Measurements from ENCODE around the gene PREP.
"Not testable (repeated sequence)": the region's sequence is repeated elsewhere in the genome, so short reads cannot be mapped to it uniquely, and the experiment has no call there.

Gene PREP

DNA sequence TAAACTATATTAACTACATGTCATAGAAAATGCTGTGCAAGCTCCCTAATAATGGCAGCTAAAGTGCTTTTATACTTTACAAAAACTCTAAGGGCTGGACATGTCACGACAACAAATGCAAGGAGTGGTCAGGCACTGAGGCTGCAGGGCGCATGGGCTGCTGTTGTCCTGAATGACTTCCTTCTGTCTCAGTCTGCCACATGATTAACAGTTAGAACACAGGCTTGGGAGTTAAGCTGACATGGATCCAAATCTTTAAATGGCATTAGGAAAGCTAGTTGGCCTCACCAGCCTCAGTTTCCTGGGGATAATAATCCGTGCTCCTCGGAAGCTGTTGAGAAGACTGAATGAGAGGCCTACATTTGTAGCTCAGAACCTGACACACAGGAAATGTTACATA lies 57.4 kb downstream of the PREP start:
- no peak for DNase-seq (ENCODE audit: low spot score)

DNA sequence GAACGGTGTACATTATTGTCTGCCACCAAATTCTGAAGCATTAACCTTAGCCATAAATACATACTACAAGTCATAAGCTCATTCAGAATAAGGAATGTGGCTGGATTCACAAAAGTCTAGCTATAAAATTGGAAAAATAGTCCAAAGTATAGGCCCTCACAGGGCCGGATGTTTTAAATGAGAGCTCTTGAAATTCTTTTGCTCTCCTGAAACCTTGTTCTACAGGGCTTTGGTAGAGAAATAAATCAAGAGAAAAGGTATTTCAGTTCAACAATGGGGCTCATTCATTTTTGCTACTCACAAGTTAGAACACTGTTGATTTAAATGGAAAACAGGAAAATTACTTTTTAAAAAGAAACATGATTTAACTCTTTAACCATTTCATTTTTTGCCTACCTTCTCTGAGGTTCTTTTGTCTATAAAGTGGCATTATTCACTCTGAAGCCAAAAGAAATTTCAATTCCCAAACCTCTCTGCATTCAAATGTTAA lies 58.0 kb downstream of the PREP start:
- DNase-seq (ENCODE audit: low spot score): no peak

DNA sequence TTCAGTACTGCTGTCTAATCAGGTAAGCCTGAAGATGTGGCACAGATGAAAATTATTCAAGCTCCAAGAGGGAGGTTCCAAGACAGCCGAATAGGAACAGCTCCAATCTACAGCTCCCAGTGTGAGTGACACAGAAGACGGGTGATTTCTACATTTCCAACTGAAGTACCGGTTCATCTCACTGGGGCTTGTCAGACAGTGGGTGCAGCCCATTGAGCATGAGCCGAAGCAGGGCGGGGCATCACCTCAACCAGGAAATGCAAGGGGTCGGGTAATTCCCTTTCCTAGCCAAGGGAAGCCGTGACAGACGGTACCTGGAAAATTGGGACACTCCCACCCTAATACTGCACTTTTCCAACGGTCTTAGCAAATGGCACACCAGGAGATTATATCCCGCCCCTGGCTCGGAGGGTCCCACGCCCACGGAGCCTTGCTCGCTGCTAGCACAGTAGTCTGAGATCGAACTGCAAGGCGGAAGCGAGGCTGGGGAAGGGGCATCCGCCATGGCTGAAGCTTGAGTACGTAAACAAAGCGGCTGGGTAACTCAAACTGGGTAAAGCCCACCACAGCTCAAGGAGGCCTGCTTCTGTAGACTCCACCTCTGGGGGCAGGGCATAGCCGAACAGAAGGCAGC lies 64.4 kb downstream of the PREP start:
- DNase-seq (ENCODE audit: low spot score): not testable (repeated sequence)

DNA sequence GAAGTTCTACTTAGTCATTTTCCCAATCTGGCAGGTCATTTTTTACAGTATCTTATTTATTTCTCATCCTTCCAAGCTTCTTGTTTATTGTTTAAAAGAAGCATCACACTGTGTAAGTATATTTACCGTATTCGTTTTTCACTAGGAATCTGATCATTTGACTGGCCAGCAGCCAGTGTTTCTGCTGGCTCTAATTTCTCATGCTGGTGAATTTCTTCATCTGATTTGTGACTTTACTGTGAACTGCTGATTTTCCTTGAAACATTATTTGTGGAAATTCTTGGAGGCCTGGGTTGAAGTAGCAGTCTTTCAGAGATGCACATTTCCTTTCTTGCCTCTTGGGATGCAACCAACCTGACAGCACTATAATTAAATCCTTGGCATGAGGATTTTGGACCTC lies 65.9 kb downstream of the PREP start:
- no peak for DNase-seq (ENCODE audit: low spot score)

GRCh38 chr6:105332576-105332975 lies 70.3 kb downstream of the PREP start:
- no peak for DNase-seq (ENCODE audit: low spot score)

- no peak for DNase-seq (ENCODE audit: low spot score)
Observed at GRCh38 chr6:105331927-105332326, 71.0 kb downstream of the PREP start.

- no peak for DNase-seq (ENCODE audit: low spot score)
Observed at GRCh38 chr6:105330913-105331312, 72.0 kb downstream of the PREP start.

GRCh38 chr6:105330364-105330763 lies 72.5 kb downstream of the PREP start:
- DNase-seq (ENCODE audit: low spot score): no peak

GRCh38 chr6:105326833-105327770 lies 75.8 kb downstream of the PREP start:
- no peak for DNase-seq (ENCODE audit: low spot score)

- no peak for DNase-seq (ENCODE audit: low spot score)
Observed at GRCh38 chr6:105326216-105326615, 76.7 kb downstream of the PREP start.

DNA sequence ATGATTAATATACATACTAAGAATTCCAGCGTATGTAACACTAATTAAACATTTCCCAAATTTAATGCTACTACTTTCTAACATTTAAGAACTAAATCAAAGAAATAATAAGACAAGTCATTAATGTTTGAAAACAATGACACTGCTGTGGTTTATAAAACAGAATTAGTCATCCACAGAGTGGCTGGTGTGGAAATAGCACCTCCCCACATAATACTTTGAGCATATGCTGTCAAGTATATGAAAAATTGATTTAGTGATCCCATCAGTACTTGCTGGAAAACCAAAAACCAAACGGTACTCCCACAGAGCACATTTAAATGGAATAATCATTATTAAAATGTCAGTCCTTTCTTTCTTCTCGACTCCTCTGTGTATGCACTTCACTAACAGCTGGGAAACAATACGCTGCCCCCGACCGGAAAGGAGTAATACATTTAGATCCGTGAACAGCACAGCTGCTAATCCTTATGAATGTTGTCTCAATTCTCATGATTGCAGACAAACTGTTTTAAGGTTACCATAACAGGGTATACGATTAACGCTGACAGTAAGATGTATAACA lies 78.4 kb downstream of the PREP start:
- DNase-seq (ENCODE audit: low spot score): no peak

GRCh38 chr6:105322499-105323225 lies 80.2 kb downstream of the PREP start:
- no peak for DNase-seq (ENCODE audit: low spot score)

GRCh38 chr6:105321728-105322127 lies 81.2 kb downstream of the PREP start:
- no peak for DNase-seq (ENCODE audit: low spot score)

- no peak for DNase-seq (ENCODE audit: low spot score)
Observed at GRCh38 chr6:105321207-105321606, 81.7 kb downstream of the PREP start.

DNA sequence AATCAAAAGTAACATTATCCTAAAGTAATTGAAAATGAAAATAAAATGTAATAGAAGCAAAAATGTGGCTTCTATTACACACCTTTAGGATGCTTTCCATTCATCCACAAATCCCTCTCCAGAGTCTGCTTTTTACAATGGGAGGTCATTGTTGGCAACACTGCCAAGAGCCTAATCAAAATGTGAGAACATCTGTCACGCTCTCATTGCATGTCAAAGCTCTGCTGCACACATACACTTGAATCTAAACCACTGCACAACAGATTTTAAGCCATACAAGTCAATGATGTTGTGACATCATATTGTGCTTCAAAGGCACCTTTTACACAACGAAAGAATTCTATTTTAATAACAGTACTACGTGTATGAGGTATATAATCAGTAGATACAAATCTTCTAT lies 82.1 kb downstream of the PREP start:
- DNase-seq (ENCODE audit: low spot score): no peak

- peak; percentile 57 for DNase-seq (ENCODE audit: low spot score)
Observed at GRCh38 chr6:105320271-105320670, 82.6 kb downstream of the PREP start.

- no peak for DNase-seq (ENCODE audit: low spot score)
Observed at GRCh38 chr6:105319331-105319730, 83.6 kb downstream of the PREP start.

- DNase-seq (ENCODE audit: low spot score): no peak
Observed at GRCh38 chr6:105318660-105319059, 84.2 kb downstream of the PREP start.

DNA sequence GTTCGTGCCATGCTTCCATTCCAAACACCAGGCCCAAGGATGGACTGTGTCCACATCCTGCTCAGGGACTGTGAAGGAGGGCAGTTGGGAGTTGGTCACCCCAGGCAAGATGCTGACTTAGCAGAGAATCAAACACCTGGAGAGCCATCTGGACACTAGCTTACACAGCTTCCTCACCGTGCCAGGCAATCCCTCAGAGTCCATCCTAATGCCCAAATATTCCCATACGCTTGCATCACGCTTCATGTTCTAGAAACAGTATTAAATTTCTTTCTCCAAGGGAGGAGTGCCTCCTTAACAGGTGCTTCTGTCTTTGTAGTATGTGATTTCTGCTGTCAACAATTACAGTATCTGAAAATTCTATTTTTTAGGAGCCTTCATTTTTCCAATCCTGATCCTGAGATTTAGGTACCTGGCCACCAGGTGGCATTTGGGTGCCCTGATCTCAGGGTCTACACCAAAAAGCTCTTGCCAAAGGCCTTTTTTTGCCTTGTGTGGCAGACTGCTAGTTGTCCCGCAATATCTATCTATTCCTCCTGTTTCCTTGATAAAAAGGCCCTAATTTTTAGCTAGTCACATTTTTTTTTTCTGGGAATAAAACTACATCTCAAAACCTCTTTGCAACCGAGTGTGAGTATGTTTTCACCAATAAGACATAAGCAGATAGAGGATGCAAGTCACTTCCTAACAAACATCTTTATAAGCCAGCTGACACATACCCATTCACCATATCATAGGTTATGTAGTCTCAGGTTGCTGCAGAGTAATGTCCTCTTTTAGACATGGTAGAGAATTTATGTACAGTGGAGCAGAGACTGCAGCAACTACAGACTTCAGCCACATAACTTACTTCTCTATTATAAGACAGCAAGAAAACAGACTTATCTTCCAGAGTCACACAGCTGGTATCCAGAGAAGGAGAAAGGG lies 85.0 kb downstream of the PREP start:
- no peak for DNase-seq (ENCODE audit: low spot score)

- no peak for DNase-seq (ENCODE audit: low spot score)
Observed at GRCh38 chr6:105313211-105313610, 89.7 kb downstream of the PREP start.

DNA sequence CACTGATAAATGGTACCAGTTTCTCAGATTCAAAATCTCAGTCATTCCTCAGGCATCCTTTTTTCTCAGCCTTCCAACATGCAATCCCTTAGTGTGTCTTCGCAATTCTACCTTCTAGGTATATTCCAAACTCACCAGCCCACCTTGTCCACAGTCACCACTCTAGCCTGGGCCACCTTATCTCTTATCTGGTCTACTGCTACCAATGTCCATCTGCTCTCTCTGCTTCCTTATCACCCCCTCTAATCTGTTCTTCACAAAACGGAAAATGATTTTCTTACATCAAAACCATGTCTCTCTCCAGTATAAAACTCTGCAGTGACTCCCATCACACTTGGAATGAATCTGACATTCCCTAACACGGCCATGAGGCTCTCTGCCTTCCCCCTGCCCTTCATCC lies 91.9 kb downstream of the PREP start:
- DNase-seq (ENCODE audit: low spot score): peak; percentile 34
